ENCODE measurements around the gene PBX4. TPM values are rescaled to one million over a fixed set of nuclear protein-coding genes. Genes with fewer than 3 reads are reported as not detected.

The PBX4 gene
- total and polyA plus RNA-seq, 10 of the 15 experiments (the other 5 are each of a cell fraction or from before 2014, with no cell fraction given): 0.18 to 17.3 (median 4.2) TPM

DNA sequence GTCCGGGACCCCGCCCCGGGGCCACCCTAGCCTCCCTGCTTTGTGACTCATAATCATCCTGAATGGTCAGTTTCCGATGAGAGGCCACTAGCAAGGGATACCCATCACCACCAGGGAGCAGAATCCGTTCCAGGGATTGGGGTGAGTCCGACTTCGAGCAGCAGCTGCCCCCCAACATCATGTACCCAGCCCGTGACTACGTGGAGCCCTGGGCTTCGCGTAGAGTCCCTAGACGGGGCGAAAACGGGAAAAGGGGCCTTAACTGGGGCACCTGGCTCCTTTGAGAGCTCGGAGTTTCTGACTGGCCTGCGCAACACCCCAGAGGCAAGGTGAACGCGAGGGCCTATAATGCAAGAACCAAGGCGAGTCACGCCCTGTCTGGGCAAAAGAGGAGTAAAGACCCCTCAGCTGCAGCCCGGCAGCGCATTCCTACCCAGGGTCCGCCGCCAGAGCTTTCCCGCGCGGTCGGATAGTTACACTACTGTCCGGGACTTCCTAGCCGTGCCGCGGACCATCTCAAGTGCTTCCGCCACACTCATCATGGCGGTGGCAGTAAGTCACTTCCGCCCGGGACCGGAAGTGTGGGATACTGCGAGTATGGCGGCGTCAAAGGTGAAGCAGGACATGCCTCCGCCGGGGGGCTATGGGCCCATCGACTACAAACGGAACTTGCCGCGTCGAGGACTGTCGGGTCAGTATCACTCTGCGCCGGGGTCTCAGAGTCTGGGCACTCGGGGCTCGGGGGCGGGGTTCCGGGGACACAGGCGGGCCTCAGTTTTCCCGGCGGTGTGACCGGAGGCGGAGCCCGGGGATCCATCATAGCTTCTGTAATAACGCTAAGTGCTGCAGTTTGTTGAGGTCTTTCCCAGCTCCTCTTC is 102.6 kb downstream of the PBX4 start, which contains the start of gene NDUFA13 (continued):
- TF ChIP-seq ZNF687 (IDR thresholded peaks at IDR 0.05) (peak; percentile 78), BHLHE40 (IDR thresholded peaks at IDR 0.05; ENCODE audit: borderline replicate concordance in 1 of 2, low read depth in 2 of 2, low read length in 1 of 2) (peak in 1 of 2 experiments; percentile 69; a peak in 2 of 4 replicates)

- RAD21 ChIA-PET (ENCODE audit: unreplicated experiment): interaction anchor here (1.0 to 1.5 kb wide), 4 partner anchors 25 to 150 kb away, joined by 3 to 6 read pairs (median 4); partner anchors contain the start of gene GATAD2A
- DNase-seq (ENCODE audit: low read depth, low spot score) (no peak), ATAC-seq (no peak), FAIRE-seq (no peak)
- intact Hi-C loops (cut with micrococcal nuclease; ENCODE audit: unreplicated experiment) (no loop called here), in situ Hi-C loops (cut with MboI) (no loop called here)
- Histone ChIP-seq H3K4me3 (peak within 1 kb of the TSS; percentile 85), H4K20me1 (ENCODE audit: control insufficient read depth, insufficient read depth) (no peaks in the 10 kb centered on the region), H3K9me3 (replicated peaks; ENCODE audit: control insufficient read depth, insufficient read depth, low read length) (no peaks in the 10 kb centered on the region; the same call in 2 of the 3 replicates), H3K27me3 (replicated peaks in 1 of 2; ENCODE audit: control insufficient read depth in 2 of 2, insufficient read depth in 2 of 2, low read length in 1 of 2) (no peaks in the 10 kb centered on the region), H3K27ac (ENCODE audit: control insufficient read depth, insufficient read depth) (peak within 1 kb of the TSS; percentile 93), H3K9ac (ENCODE audit: control insufficient read depth, insufficient read depth, low read length) (peak within 1 kb of the TSS; percentile 95), H3K79me2 (ENCODE audit: control insufficient read depth, insufficient read depth, low read length) (peaks cover 34% of the 10 kb centered on the region), H3K36me3 (ENCODE audit: control insufficient read depth in 2 of 2, insufficient read depth in 2 of 2, low read length in 1 of 2) (peaks cover 5 to 6% of the 10 kb centered on the region in 2 experiments; a peak in 3 of 4 replicates), H3K4me2 (ENCODE audit: control insufficient read depth, insufficient read depth) (peak within 1 kb of the TSS; percentile 98), H2AFZ (ENCODE audit: control insufficient read depth, low read depth, low read length) (peak within 1 kb of the TSS; percentile 96), H3K4me1 (ENCODE audit: control insufficient read depth, insufficient read depth, low read length) (peaks cover 9% of the 10 kb centered on the region; the same call in 1 of the 2 replicates)
- SMC1A ChIA-PET (ENCODE audit: uncharacterized antibody, unreplicated experiment): interaction anchor here (0.9 to 1.7 kb wide), 3 partner anchors 10 to 151 kb away, joined by 4 to 8 read pairs (median 6); no protein-coding TSS in a partner anchor
- BruUV-seq (replicated peaks): no TSS peak
- CTCF ChIA-PET: interaction anchor here (1.1 to 3.0 kb wide), 3 partner anchors 24 to 129 kb away, joined by 3 to 9 read pairs (median 3); partner anchors contain the start of gene GMIP
- POLR2A ChIA-PET: interaction anchor here (0.5 to 1.6 kb wide), 6 partner anchors 10 to 151 kb away, joined by 3 to 5 read pairs (median 4); no protein-coding TSS in a partner anchor
- 98% methylated on average over 48 of the region's 74 CpGs for WGBS (ENCODE audit: insufficient coverage, insufficient replicate concordance, low lambda C conversion rate, missing lambda C conversion rate)
- TF ChIP-seq CREB1 (IDR thresholded peaks at IDR 0.05; ENCODE audit: low read depth) (no peak), YBX1 (IDR thresholded peaks at IDR 0.05) (no peak), BCL3 (IDR thresholded peaks at IDR 0.05; ENCODE audit: borderline replicate concordance, insufficient read depth, low read depth, low read length, poor library complexity, severe bottlenecking) (peak; percentile 75), MLLT1 (IDR thresholded peaks at IDR 0.05) (0 out of 2 replicates have a peak, but pooled peaks have one; percentile 10), EED (IDR thresholded peaks at IDR 0.05; ENCODE audit: low read depth) (no peak), PAX8 (IDR thresholded peaks at IDR 0.05) (no peak), ESRRA (IDR thresholded peaks at IDR 0.05; ENCODE audit: low read length) (no peak), JUND (IDR thresholded peaks at IDR 0.05; ENCODE audit: low read depth, low read length) (no peak), CBFB (IDR thresholded peaks at IDR 0.05; ENCODE audit: low read depth) (no peak), SMC3 (IDR thresholded peaks at IDR 0.05; ENCODE audit: borderline replicate concordance, low read length) (no peak)
Observed at GRCh38 chr19:19514881-19515641, 103.4 kb downstream of the PBX4 start, which contains the start of gene TSSK6. Gene TSSK6 (minus strand): TSS chr19:19515548. CDS start chr19:19515427, 121 bp downstream.
